ENCODE data around the gene NIT1.
A peak's percentile ranks its signal among the peaks of the same experiment; 100 is the strongest.

Gene NIT1

GRCh38 chr1:161091796-161092507 lies 26.0 kb upstream of the NIT1 start:
- in situ Hi-C loops (cut with HindIII; ENCODE audit: low pct_ligation_motif_present, low sequenced_read_pairs): no loop called here
- Histone ChIP-seq H3K4me3 (ENCODE audit: low read depth, low read length) (no peak overlapping the region), H3K36me3 (replicated peaks) (no peaks in the 10 kb centered on the region), H3K27me3 (replicated peaks) (no peaks in the 10 kb centered on the region), H3K27ac (no peak overlapping the region)
- no peak for DNase-seq
- no peak for TF ChIP-seq CTCF (IDR thresholded peaks at IDR 0.05; ENCODE audit: low read depth, low read length, missing control alignments)

DNA sequence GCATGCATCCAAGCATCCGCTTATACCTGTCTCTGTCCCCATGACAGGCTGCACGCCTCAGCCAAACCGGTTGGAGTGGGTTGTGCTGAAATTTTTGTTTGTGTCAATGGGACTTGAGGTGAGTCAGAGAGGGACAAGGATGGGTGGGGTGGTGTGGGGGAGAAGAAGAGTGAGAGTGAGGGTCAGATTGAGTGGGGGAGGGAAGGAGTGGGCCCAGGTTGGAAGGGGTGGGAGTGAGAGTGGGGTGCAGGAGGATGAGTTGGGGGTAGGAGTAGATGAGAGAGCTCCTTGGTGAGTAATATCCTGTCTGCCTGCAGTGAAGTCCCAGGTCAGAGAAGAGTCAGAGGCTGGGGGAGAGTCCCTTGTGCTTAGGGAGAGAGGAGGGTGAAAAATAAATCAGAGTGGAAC lies 25.3 kb upstream of the NIT1 start:
- in situ Hi-C loops (cut with HindIII; ENCODE audit: low pct_ligation_motif_present, low sequenced_read_pairs): no loop called here
- no peak for TF ChIP-seq CTCF (IDR thresholded peaks at IDR 0.05; ENCODE audit: low read depth, low read length, missing control alignments)
- DNase-seq: peak; percentile 35

GRCh38 chr1:161094481-161094880 lies 23.4 kb upstream of the NIT1 start:
- in situ Hi-C loops (cut with HindIII; ENCODE audit: low pct_ligation_motif_present, low sequenced_read_pairs): no loop called here
- no peak for DNase-seq
- no peaks in the 10 kb centered on the region for H3K36me3 ChIP-seq (replicated peaks)
- no peak overlapping the region for H3K4me3 ChIP-seq (ENCODE audit: low read depth, low read length)
- no peak for TF ChIP-seq CTCF (IDR thresholded peaks at IDR 0.05; ENCODE audit: low read depth, low read length, missing control alignments)
- H3K27me3 ChIP-seq (replicated peaks): no peaks in the 10 kb centered on the region
- no peak overlapping the region for H3K27ac ChIP-seq

More for the DNA sequence above, 25.3 kb upstream of the NIT1 start:
- Histone ChIP-seq H3K36me3 (replicated peaks) (no peaks in the 10 kb centered on the region), H3K4me3 (ENCODE audit: low read depth, low read length) (no peak overlapping the region), H3K27ac (no peak overlapping the region), H3K27me3 (replicated peaks) (no peaks in the 10 kb centered on the region)

- no peak for TF ChIP-seq CTCF (IDR thresholded peaks at IDR 0.05; ENCODE audit: low read depth, low read length, missing control alignments)
- Histone ChIP-seq H3K36me3 (replicated peaks) (peaks cover 5% of the 10 kb centered on the region), H3K27me3 (replicated peaks) (no peaks in the 10 kb centered on the region), H3K27ac (no peak overlapping the region), H3K4me3 (ENCODE audit: low read depth, low read length) (no peak overlapping the region)
- DNase-seq: no peak
- in situ Hi-C loops (cut with HindIII; ENCODE audit: low pct_ligation_motif_present, low sequenced_read_pairs): no loop called here
Observed at GRCh38 chr1:161095230-161095629, 22.7 kb upstream of the NIT1 start.

- no peak for TF ChIP-seq CTCF (IDR thresholded peaks at IDR 0.05; ENCODE audit: low read depth, low read length, missing control alignments)
- Histone ChIP-seq H3K27ac (no peak overlapping the region), H3K36me3 (replicated peaks) (peaks cover 9% of the 10 kb centered on the region), H3K4me3 (ENCODE audit: low read depth, low read length) (no peak overlapping the region), H3K27me3 (replicated peaks) (no peaks in the 10 kb centered on the region)
- no peak for DNase-seq
- in situ Hi-C loops (cut with HindIII; ENCODE audit: low pct_ligation_motif_present, low sequenced_read_pairs): no loop called here
Observed at GRCh38 chr1:161096015-161096414, 21.9 kb upstream of the NIT1 start.

- Histone ChIP-seq H3K27me3 (replicated peaks) (no peaks in the 10 kb centered on the region), H3K27ac (no peak overlapping the region), H3K36me3 (replicated peaks) (peaks cover 12% of the 10 kb centered on the region), H3K4me3 (ENCODE audit: low read depth, low read length) (no peak overlapping the region)
- no peak for DNase-seq
- in situ Hi-C loops (cut with HindIII; ENCODE audit: low pct_ligation_motif_present, low sequenced_read_pairs): no loop called here
- no peak for TF ChIP-seq CTCF (IDR thresholded peaks at IDR 0.05; ENCODE audit: low read depth, low read length, missing control alignments)
Observed at GRCh38 chr1:161096530-161096929, 21.4 kb upstream of the NIT1 start.

Measured in brain microvascular endothelial cell (primary cell).